ENCODE measurements around the gene DRD3. TPM values are rescaled to one million over a fixed set of nuclear protein-coding genes. Genes with fewer than 3 reads are reported as not detected.

DRD3 gene
- total and polyA plus RNA-seq, 2 donors (not counting 3 experiments of a cell fraction or from before 2014, with no cell fraction given) = not detected

GRCh38 chr3:114144909-114145688 lies 33.8 kb downstream of the DRD3 start:
- Histone ChIP-seq H2AFZ (ENCODE audit: low read depth, low read length) (no peak overlapping the region), H3K36me3 (ENCODE audit: control insufficient read depth in 2 of 2, extremely low read depth in 1 of 2, insufficient read depth in 2 of 2, low read length in 2 of 2) (no peaks in the 10 kb centered on the region), H3K27me3 (ENCODE audit: control insufficient read depth in 2 of 2, insufficient read depth in 2 of 2, low read length in 2 of 2) (no peaks in the 10 kb centered on the region), H3K4me2 (ENCODE audit: insufficient read depth, low read length) (no peak overlapping the region), H3K27ac (ENCODE audit: insufficient read depth, low read depth, low read length) (no peak overlapping the region), H3K9me3 (replicated peaks; ENCODE audit: control insufficient read depth, insufficient read depth, low read length) (no peaks in the 10 kb centered on the region), H4K20me1 (replicated peaks; ENCODE audit: control insufficient read depth, extremely low read depth, insufficient read depth, low read length) (no peaks in the 10 kb centered on the region), H3K4me3 (replicated peaks in 1 of 3; ENCODE audit: insufficient read depth in 1 of 3, low read depth in 1 of 3, low read length in 3 of 3) (no peak overlapping the region), H3K9me1 (replicated peaks; ENCODE audit: control insufficient read depth, extremely low read depth, insufficient read depth, low read length) (no peaks in the 10 kb centered on the region), H3K4me1 (ENCODE audit: control insufficient read depth, extremely low read depth, insufficient read depth, low read length) (no peaks in the 10 kb centered on the region), H3K9ac (replicated peaks; ENCODE audit: extremely low read depth, insufficient read depth, low read length) (no peak overlapping the region), H3K79me2 (ENCODE audit: control insufficient read depth, insufficient read depth, low read length) (no peaks in the 10 kb centered on the region)
- TF ChIP-seq FOS (IDR thresholded peaks at IDR 0.05; ENCODE audit: borderline replicate concordance, insufficient read depth, low read length) (peak; percentile 19), POLR2AphosphoS5 (IDR thresholded peaks at IDR 0.05; ENCODE audit: insufficient read depth, low read depth, low read length) (no peak), EZH2 (IDR thresholded peaks at IDR 0.05; ENCODE audit: borderline replicate concordance, low read depth, low read length, severe bottlenecking) (no peak), JUN (IDR thresholded peaks at IDR 0.05; ENCODE audit: borderline replicate concordance, insufficient read depth, insufficient read length, low read depth) (no peak), GATA2 (IDR thresholded peaks at IDR 0.05; ENCODE audit: insufficient read depth, insufficient read length, low read depth, low read length) (no peak)
- TF ChIP-seq, protein P1, sequence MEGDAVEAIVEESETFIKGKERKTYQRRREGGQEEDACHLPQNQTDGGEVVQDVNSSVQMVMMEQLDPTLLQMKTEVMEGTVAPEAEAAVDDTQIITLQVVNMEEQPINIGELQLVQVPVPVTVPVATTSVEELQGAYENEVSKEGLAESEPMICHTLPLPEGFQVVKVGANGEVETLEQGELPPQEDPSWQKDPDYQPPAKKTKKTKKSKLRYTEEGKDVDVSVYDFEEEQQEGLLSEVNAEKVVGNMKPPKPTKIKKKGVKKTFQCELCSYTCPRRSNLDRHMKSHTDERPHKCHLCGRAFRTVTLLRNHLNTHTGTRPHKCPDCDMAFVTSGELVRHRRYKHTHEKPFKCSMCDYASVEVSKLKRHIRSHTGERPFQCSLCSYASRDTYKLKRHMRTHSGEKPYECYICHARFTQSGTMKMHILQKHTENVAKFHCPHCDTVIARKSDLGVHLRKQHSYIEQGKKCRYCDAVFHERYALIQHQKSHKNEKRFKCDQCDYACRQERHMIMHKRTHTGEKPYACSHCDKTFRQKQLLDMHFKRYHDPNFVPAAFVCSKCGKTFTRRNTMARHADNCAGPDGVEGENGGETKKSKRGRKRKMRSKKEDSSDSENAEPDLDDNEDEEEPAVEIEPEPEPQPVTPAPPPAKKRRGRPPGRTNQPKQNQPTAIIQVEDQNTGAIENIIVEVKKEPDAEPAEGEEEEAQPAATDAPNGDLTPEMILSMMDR (IDR thresholded peaks at IDR 0.05; ENCODE audit: extremely low read depth in 1 of 2, insufficient read depth in 1 of 2, low read depth in 1 of 2, low read length in 2 of 2) = no peak
- DNase-seq (ENCODE audit: low read depth, low spot score) (peak; percentile 48), FAIRE-seq (peak; percentile 31)
- intact Hi-C loops (cut with micrococcal nuclease) = no loop called here
- CTCF ChIA-PET = interaction anchor here (0.8 to 5.0 kb wide), 5 partner anchors 8 to 409 kb away, joined by 3 to 36 read pairs (median 4); no protein-coding TSS in a partner anchor
- BruUV-seq (replicated peaks) = no TSS peak
- dilution Hi-C loops (cut with MboI; ENCODE audit: extremely low pct_ligation_motif_present, low sequenced_read_pairs) = no loop called here
- POLR2A ChIA-PET = interaction anchor here (0.7 kb wide), 1 partner anchor 304 kb away, joined by 3 read pairs; no protein-coding TSS in a partner anchor
